Measurements from ENCODE around the gene PHPT1.

Gene PHPT1

GRCh38 chr9:136807281-136808074 lies 41.7 kb upstream of the PHPT1 start, which contains the start of gene RABL6:
Gene RABL6 (plus strand): TSS chr9:136807948. CDS start chr9:136808197, 249 bp downstream.
- DNase-seq (ENCODE audit: extremely low spot score) = peak; percentile 94
- TF ChIP-seq SP1 (IDR thresholded peaks at IDR 0.05) (no peak), ZNF384 (IDR thresholded peaks at IDR 0.05) (no peak), BHLHE40 (IDR thresholded peaks at IDR 0.05; ENCODE audit: borderline replicate concordance) (no peak), NFRKB (IDR thresholded peaks at IDR 0.05) (no peak), ELF4 (IDR thresholded peaks at IDR 0.05) (no peak), FOXA1 (IDR thresholded peaks at IDR 0.05) (no peak), ARNT (IDR thresholded peaks at IDR 0.05) (peak; percentile 50; the same call in 1 of the 2 replicates), SUZ12 (IDR thresholded peaks at IDR 0.05) (no peak), FOXK2 (IDR thresholded peaks at IDR 0.05) (no peak), PKNOX1 (IDR thresholded peaks at IDR 0.05) (no peak), HDGF (IDR thresholded peaks at IDR 0.05; ENCODE audit: borderline replicate concordance) (no peak), CTBP1 (IDR thresholded peaks at IDR 0.05; ENCODE audit: borderline replicate concordance) (no peak), TARDBP (IDR thresholded peaks at IDR 0.05) (no peak), LEF1 (IDR thresholded peaks at IDR 0.05; ENCODE audit: borderline replicate concordance) (no peak), L3MBTL2 (conservative IDR thresholded peaks at IDR 0.05) (peak; percentile 83), FOXM1 (IDR thresholded peaks at IDR 0.05; ENCODE audit: borderline replicate concordance) (0 out of 2 replicates have a peak, but pooled peaks have one; percentile 44)
- POLR2A ChIA-PET = interaction anchor here (0.7 to 1.9 kb wide), 11 partner anchors 9 to 84 kb away, joined by 3 to 15 read pairs (median 3); partner anchors contain the start of genes AJM1, CCDC183 and EDF1
- CTCF ChIA-PET = interaction anchor here (1.1 kb wide), 1 partner anchor 15 kb away, joined by 3 read pairs; no protein-coding TSS in a partner anchor

GRCh38 chr9:136808075-136808805 lies 41.0 kb upstream of the PHPT1 start:
- TF ChIP-seq PKNOX1 (IDR thresholded peaks at IDR 0.05) (no peak), FOXM1 (IDR thresholded peaks at IDR 0.05; ENCODE audit: borderline replicate concordance) (no peak), FOXK2 (IDR thresholded peaks at IDR 0.05) (no peak)
- ChIA-PET CTCF (interaction anchor here (1.1 to 1.2 kb wide), 2 partner anchors 16 to 34 kb away, joined by 3 to 4 read pairs; partner anchors contain the start of gene AJM1), POLR2A (interaction anchor here (0.7 to 2.1 kb wide), 12 partner anchors 8 to 82 kb away, joined by 3 to 15 read pairs (median 3); partner anchors contain the start of genes AJM1, CCDC183 and EDF1)
- peak; percentile 44 for DNase-seq (ENCODE audit: extremely low spot score)

GRCh38 chr9:136808806-136809158 lies 40.4 kb upstream of the PHPT1 start:
- ChIA-PET POLR2A (interaction anchor here (0.9 to 2.1 kb wide), 5 partner anchors 8 to 82 kb away, joined by 3 to 10 read pairs (median 3); partner anchors contain the start of gene CCDC183), CTCF (interaction anchor here (1.2 kb wide), 1 partner anchor 34 kb away, joined by 4 read pairs; the partner anchor contains the start of gene AJM1)
- TF ChIP-seq L3MBTL2 (conservative IDR thresholded peaks at IDR 0.05) = no peak
- DNase-seq (ENCODE audit: extremely low spot score) = no peak

GRCh38 chr9:136814725-136815421 lies 34.3 kb upstream of the PHPT1 start:
- CTCF ChIA-PET = no interaction called here
- no peak for DNase-seq (ENCODE audit: extremely low spot score)
- POLR2A ChIA-PET = interaction anchor here (0.7 to 3.5 kb wide), 2 partner anchors 7 to 11 kb away, joined by 3 to 15 read pairs; partner anchors contain the start of gene RABL6
- TF ChIP-seq FOXM1 (IDR thresholded peaks at IDR 0.05; ENCODE audit: borderline replicate concordance) (no peak), BHLHE40 (IDR thresholded peaks at IDR 0.05; ENCODE audit: borderline replicate concordance) (no peak), ELF4 (IDR thresholded peaks at IDR 0.05) (no peak), SUZ12 (IDR thresholded peaks at IDR 0.05) (no peak), FOXA1 (IDR thresholded peaks at IDR 0.05) (no peak), NFRKB (IDR thresholded peaks at IDR 0.05) (no peak), ZNF384 (IDR thresholded peaks at IDR 0.05) (no peak), L3MBTL2 (conservative IDR thresholded peaks at IDR 0.05) (no peak), PKNOX1 (IDR thresholded peaks at IDR 0.05) (no peak), TARDBP (IDR thresholded peaks at IDR 0.05) (no peak), ARNT (IDR thresholded peaks at IDR 0.05) (no peak), SP1 (IDR thresholded peaks at IDR 0.05) (no peak), LEF1 (IDR thresholded peaks at IDR 0.05; ENCODE audit: borderline replicate concordance) (no peak), HDGF (IDR thresholded peaks at IDR 0.05; ENCODE audit: borderline replicate concordance) (no peak), CTBP1 (IDR thresholded peaks at IDR 0.05; ENCODE audit: borderline replicate concordance) (no peak), FOXK2 (IDR thresholded peaks at IDR 0.05) (no peak)

GRCh38 chr9:136815422-136815782 lies 33.8 kb upstream of the PHPT1 start:
- POLR2A ChIA-PET = interaction anchor here (1.3 to 3.5 kb wide), 2 partner anchors 8 to 14 kb away, joined by 4 to 15 read pairs; partner anchors contain the start of gene RABL6
- no peak for DNase-seq (ENCODE audit: extremely low spot score)
- TF ChIP-seq CTBP1 (IDR thresholded peaks at IDR 0.05; ENCODE audit: borderline replicate concordance) (no peak), NFRKB (IDR thresholded peaks at IDR 0.05) (no peak), ZNF384 (IDR thresholded peaks at IDR 0.05) (no peak), PKNOX1 (IDR thresholded peaks at IDR 0.05) (no peak), FOXK2 (IDR thresholded peaks at IDR 0.05) (no peak), SUZ12 (IDR thresholded peaks at IDR 0.05) (no peak), LEF1 (IDR thresholded peaks at IDR 0.05; ENCODE audit: borderline replicate concordance) (no peak), FOXA1 (IDR thresholded peaks at IDR 0.05) (no peak), BHLHE40 (IDR thresholded peaks at IDR 0.05; ENCODE audit: borderline replicate concordance) (no peak), HDGF (IDR thresholded peaks at IDR 0.05; ENCODE audit: borderline replicate concordance) (no peak), ARNT (IDR thresholded peaks at IDR 0.05) (no peak), FOXM1 (IDR thresholded peaks at IDR 0.05; ENCODE audit: borderline replicate concordance) (no peak)
- CTCF ChIA-PET = no interaction called here
